Stomach (tissue), 9 donors: ENCODE results near the gene CA7. TPM values are rescaled to one million over a fixed set of nuclear protein-coding genes. Genes with fewer than 3 reads are reported as not detected.

Experiments
- DNase-seq, 2 donors: peaks; one replicate each; pipeline versions ENCODE4 v3.0.0 to v3.0.0-alpha.2; 2013 to 2019
- H3K27ac ChIP-seq, 5 donors: fragments of 200-600 bp in 4 of 5; sonication (generic) in 4 of 5; one replicate each; pipeline ENCODE4 v1.5.1; 2013 to 2019; ENCODE audit warnings: mild to moderate bottlenecking in 1 of 5, moderate library complexity in 1 of 5
- H3K27me3 ChIP-seq, 3 donors: fragments of 200-600 bp; sonication (generic); one replicate each; pipeline ENCODE4 v1.5.1; 2017 to 2019; ENCODE audit warnings: mixed run types in 1 of 3
- H3K36me3 ChIP-seq, 4 donors: fragments of 200-600 bp; sonication (generic); 1 replicate in 3 of 4; 2 replicates in 1 of 4; pipeline ENCODE4 v1.5.1; 2016 to 2019
- H3K4me1 ChIP-seq, 4 donors: fragments of 200-600 bp; sonication (generic); one replicate each; pipeline ENCODE4 v1.5.1; 2016 to 2019
- H3K4me3 ChIP-seq, 4 donors: fragments of 200-600 bp; sonication (generic) in 3 of 4; one replicate each; pipeline ENCODE4 v1.5.1; 2016 to 2019; ENCODE audit warnings: mild to moderate bottlenecking in 1 of 4
- H3K9me3 ChIP-seq, 4 donors: fragments of 200-600 bp; sonication (generic); one replicate each; pipeline ENCODE4 v1.5.1; 2016 to 2019
- CTCF ChIP-seq, 7 experiments: fragments of 450-650 bp in 4 of 7; fragments of 200-600 bp in 3 of 7; sonication (generic) in 3 of 7; IDR thresholded peaks; one replicate each; pipeline ENCODE4 v1.5.1; 2016 to 2019; ENCODE audit warnings: antibody characterized with exemption in 7 of 7, control low read depth in 2 of 7, mild to moderate bottlenecking in 1 of 7
- EP300 ChIP-seq: sonication (generic); formaldehyde crosslinking; IDR thresholded peaks from one replicate; pipeline ENCODE4 v1.6.1; 2017; ENCODE audit warnings: antibody characterized with exemption
- POLR2A ChIP-seq, 4 donors: fragments of 450-650 bp; IDR thresholded peaks; one replicate each; pipeline ENCODE4 v1.6.1; 2016; ENCODE audit warnings: antibody characterized with exemption in 4 of 4, control low read depth in 2 of 4, mild to moderate bottlenecking in 1 of 4, moderate library complexity in 1 of 4
- POLR2AphosphoS5 ChIP-seq, 3 donors: sonication (generic); formaldehyde crosslinking; IDR thresholded peaks; one replicate each; pipeline ENCODE4 v1.6.1; 2016; ENCODE audit warnings: antibody characterized with exemption in 3 of 3
- WGBS, 5 donors: extraction: QIAGEN DNeasy Blood & Tissue Kit in 3 of 5; methylation state at CpG; one replicate each; pipeline versions ENCODE4 v1.1.5 to v1.1.7; 2013 to 2018; 5-methylcytosine and 5-hydroxymethylcytosine counted together
- intact Hi-C: fragments of 100-400 bp; cut with DNase I; formaldehyde crosslinking; loops from one replicate; pipeline ENCODE4 v1.15.1; 2023; ENCODE audit warnings: low total_unique reads
- polyA plus RNA-seq, 3 donors: library from polyadenylated mRNA; stranded (reverse); fragments of 200-250 nt; gene quantifications; one replicate each; pipeline ENCODE4 v1.2.3, GENCODE V29; 2013
- total RNA-seq, 5 donors: library from RNA; depleted of rRNA; stranded (reverse); fragments of >200 nt; gene quantifications; one replicate each; pipeline versions ENCODE4 v1.1.0 to v1.2.3, GENCODE V29; 2014 to 2016
- donor health status: healthy with polysubstance abuse.
- donor health status: Bipolar disorder and iron deficiency.
- donor health status: healthy.

Gene CA7
- total and polyA plus RNA-seq, 8 donors, result 0.10 to 27.8 (median 0.55) TPM; not detected in 5

GRCh38 chr16:66886321-66886720, 42.1 kb downstream of the CA7 start:
- peaks cover 13 to 51% (median 35%) of the 10 kb centered on the region in 4 donors for H3K36me3 ChIP-seq
- DNase-seq, result no peak
- H3K27ac ChIP-seq, result no peak overlapping the region
- H3K9me3 ChIP-seq, result no peaks in the 10 kb centered on the region
- TF ChIP-seq POLR2A (IDR thresholded peaks at IDR 0.05) (no peak), POLR2AphosphoS5 (IDR thresholded peaks at IDR 0.05) (no peak), CTCF (IDR thresholded peaks at IDR 0.05) (no peak), EP300 (no peak)
- 29 to 59% (median 34%) methylated on average over 2 of the region's 2 CpGs for WGBS, 5 donors
- H3K4me3 ChIP-seq, result no peak overlapping the region
- no peaks in the 10 kb centered on the region for H3K27me3 ChIP-seq
- peaks cover 6 to 23% (median 13%) of the 10 kb centered on the region in 4 donors for H3K4me1 ChIP-seq
- intact Hi-C loops, result no loop called here

- intact Hi-C loops, result no loop called here
- Histone ChIP-seq H3K9me3 (no peaks in the 10 kb centered on the region), H3K4me3 (no peak overlapping the region), H3K27ac (no peak overlapping the region), H3K36me3 (peaks cover 13 to 52% (median 35%) of the 10 kb centered on the region in 4 donors), H3K4me1 (peaks cover 0 to 17% (median 7%) of the 10 kb centered on the region in 4 donors), H3K27me3 (no peaks in the 10 kb centered on the region)
- TF ChIP-seq CTCF (IDR thresholded peaks at IDR 0.05), result no peak
- no peak for TF ChIP-seq EP300
- DNase-seq, result no peak
- 52 to 73% (median 68%) methylated on average over 3 of the region's 3 CpGs for WGBS, 5 donors
Measured at GRCh38 chr16:66886914-66887313, 42.7 kb downstream of the CA7 start.

GRCh38 chr16:66888647-66889615, 44.7 kb downstream of the CA7 start:
- Histone ChIP-seq H3K4me1 (peaks cover 0 to 12% (median 4%) of the 10 kb centered on the region in 4 donors), H3K4me3 (no peak overlapping the region), H3K27me3 (no peaks in the 10 kb centered on the region), H3K36me3 (peaks cover 13 to 51% (median 31%) of the 10 kb centered on the region in 4 donors), H3K27ac (no peak overlapping the region), H3K9me3 (no peaks in the 10 kb centered on the region)
- intact Hi-C loops, result no loop called here
- no peak for DNase-seq
- 90 to 98% (median 94%) methylated on average over 6 of the region's 6 CpGs for WGBS, 5 donors
- no peak for TF ChIP-seq CTCF (IDR thresholded peaks at IDR 0.05)
- no peak for TF ChIP-seq POLR2AphosphoS5 (IDR thresholded peaks at IDR 0.05)
- no peak for TF ChIP-seq EP300
- TF ChIP-seq POLR2A (IDR thresholded peaks at IDR 0.05), result no peak

GRCh38 chr16:66889622-66890021, 45.4 kb downstream of the CA7 start:
- Histone ChIP-seq H3K4me3 (no peak overlapping the region), H3K36me3 (peaks cover 9 to 45% (median 24%) of the 10 kb centered on the region in 4 donors), H3K4me1 (peaks cover 0 to 12% (median 4%) of the 10 kb centered on the region in 4 donors), H3K27me3 (no peaks in the 10 kb centered on the region), H3K27ac (no peak overlapping the region), H3K9me3 (no peaks in the 10 kb centered on the region)
- no peak for DNase-seq
- TF ChIP-seq EP300 (no peak), POLR2A (IDR thresholded peaks at IDR 0.05) (no peak), CTCF (IDR thresholded peaks at IDR 0.05) (no peak), POLR2AphosphoS5 (IDR thresholded peaks at IDR 0.05) (no peak)
- 60 to 84% (median 74%) methylated on average over 4 of the region's 4 CpGs for WGBS, 5 donors
- intact Hi-C loops, result no loop called here
